ENCODE data around the gene HPRT1. TPM values are rescaled to one million over a fixed set of nuclear protein-coding genes. Genes with fewer than 3 reads are reported as not detected.
A peak's percentile ranks its signal among the peaks of the same experiment; 100 is the strongest.

The HPRT1 gene
- total RNA-seq, 1 donor from 2014 or later = 17.8 TPM

DNA sequence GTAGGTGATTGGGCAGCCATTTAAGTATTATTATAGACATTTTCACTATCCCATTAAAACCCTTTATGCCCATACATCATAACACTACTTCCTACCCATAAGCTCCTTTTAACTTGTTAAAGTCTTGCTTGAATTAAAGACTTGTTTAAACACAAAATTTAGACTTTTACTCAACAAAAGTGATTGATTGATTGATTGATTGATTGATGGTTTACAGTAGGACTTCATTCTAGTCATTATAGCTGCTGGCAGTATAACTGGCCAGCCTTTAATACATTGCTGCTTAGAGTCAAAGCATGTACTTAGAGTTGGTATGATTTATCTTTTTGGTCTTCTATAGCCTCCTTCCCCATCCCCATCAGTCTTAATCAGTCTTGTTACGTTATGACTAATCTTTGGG, 16.3 kb downstream of the HPRT1 start:
- no peak overlapping the region for H3K27ac Mint-ChIP-seq
- H3K27me3 Mint-ChIP-seq (ENCODE audit: low read depth) = no peaks in the 10 kb centered on the region
- peaks cover 2% of the 10 kb centered on the region for H3K4me1 Mint-ChIP-seq
- H3K9me3 Mint-ChIP-seq = peaks cover 13% of the 10 kb centered on the region
- no peak overlapping the region for H3K4me3 Mint-ChIP-seq
- DNase-seq (ENCODE audit: low spot score in 2 of 2, unreplicated experiment in 2 of 2) = no peak
- peaks cover 14% of the 10 kb centered on the region for H3K36me3 Mint-ChIP-seq
- TF ChIP-seq, protein P1, sequence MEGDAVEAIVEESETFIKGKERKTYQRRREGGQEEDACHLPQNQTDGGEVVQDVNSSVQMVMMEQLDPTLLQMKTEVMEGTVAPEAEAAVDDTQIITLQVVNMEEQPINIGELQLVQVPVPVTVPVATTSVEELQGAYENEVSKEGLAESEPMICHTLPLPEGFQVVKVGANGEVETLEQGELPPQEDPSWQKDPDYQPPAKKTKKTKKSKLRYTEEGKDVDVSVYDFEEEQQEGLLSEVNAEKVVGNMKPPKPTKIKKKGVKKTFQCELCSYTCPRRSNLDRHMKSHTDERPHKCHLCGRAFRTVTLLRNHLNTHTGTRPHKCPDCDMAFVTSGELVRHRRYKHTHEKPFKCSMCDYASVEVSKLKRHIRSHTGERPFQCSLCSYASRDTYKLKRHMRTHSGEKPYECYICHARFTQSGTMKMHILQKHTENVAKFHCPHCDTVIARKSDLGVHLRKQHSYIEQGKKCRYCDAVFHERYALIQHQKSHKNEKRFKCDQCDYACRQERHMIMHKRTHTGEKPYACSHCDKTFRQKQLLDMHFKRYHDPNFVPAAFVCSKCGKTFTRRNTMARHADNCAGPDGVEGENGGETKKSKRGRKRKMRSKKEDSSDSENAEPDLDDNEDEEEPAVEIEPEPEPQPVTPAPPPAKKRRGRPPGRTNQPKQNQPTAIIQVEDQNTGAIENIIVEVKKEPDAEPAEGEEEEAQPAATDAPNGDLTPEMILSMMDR (IDR thresholded peaks at IDR 0.05; ENCODE audit: unreplicated experiment) = no peak

DNA sequence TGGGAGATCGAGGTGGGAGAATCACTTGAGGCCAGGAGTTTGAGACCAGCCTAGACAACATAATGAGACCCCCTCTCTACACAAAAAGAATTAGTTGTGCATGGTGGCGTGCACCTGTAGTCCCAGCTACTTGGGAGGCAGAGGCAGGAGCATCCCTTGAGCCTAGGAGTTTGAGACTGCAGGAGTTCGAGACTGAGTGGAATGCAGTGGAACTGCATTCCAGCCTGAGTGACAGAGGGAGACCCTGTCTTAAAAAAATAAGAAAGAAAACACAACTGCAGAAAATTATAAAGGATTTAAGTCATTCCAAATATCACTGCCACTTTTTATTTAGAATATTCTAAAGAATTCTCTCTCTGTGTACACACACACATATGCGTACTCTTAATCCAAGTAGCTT, 18.4 kb downstream of the HPRT1 start:
- Mint-ChIP-seq H3K27me3 (ENCODE audit: low read depth) (no peaks in the 10 kb centered on the region), H3K4me3 (no peak overlapping the region), H3K4me1 (peaks cover 2% of the 10 kb centered on the region), H3K9me3 (peaks cover 8% of the 10 kb centered on the region), H3K27ac (no peak overlapping the region), H3K36me3 (peaks cover 11% of the 10 kb centered on the region)
- TF ChIP-seq, protein P1 (IDR thresholded peaks at IDR 0.05; ENCODE audit: unreplicated experiment) = no peak
- no peak for DNase-seq (ENCODE audit: low spot score in 2 of 2, unreplicated experiment in 2 of 2)

DNA sequence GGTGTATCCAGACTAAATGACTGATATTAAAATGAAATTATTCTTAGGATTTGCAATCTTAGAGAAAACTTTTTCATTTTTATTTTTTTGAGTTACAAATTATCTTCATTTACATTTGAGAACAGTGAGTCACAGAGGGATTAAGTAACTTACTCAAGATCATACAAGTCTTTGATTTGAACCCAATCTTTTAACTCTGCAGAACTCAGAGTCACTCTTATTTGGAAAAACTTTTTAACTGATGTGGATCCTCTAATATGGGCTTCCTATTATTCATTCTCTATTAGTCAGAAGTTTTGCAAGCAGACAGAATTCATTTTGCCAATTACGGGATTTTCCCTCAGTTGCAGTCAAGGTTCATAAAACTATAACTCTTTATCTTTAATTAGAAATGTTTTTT, 20.1 kb downstream of the HPRT1 start:
- DNase-seq (ENCODE audit: low spot score in 2 of 2, unreplicated experiment in 2 of 2) = no peak
- no peak overlapping the region for H3K4me3 Mint-ChIP-seq
- peaks cover 5% of the 10 kb centered on the region for H3K9me3 Mint-ChIP-seq
- no peaks in the 10 kb centered on the region for H3K27me3 Mint-ChIP-seq (ENCODE audit: low read depth)
- peaks cover 2% of the 10 kb centered on the region for H3K4me1 Mint-ChIP-seq
- H3K36me3 Mint-ChIP-seq = peaks cover 13% of the 10 kb centered on the region
- TF ChIP-seq, protein P1 (IDR thresholded peaks at IDR 0.05; ENCODE audit: unreplicated experiment) = no peak
- no peak overlapping the region for H3K27ac Mint-ChIP-seq

DNA sequence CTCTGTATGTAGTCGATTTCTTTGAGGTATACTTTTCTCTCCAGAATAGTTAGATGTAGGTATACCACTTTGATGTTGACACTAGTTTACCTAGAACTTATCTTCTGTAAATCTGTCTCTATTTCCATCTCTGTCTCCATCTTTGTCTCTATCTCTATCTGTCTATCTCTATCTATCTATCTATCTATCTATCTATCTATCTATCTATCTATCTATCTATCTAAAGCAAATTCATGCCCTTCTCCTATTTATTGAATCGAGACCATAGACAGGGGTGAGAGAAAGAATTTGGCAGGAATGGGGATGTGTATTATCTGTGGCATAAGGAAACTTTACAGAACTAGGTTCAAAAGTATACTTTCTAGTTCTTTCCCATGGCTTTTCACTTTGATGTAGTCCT, 21.4 kb downstream of the HPRT1 start:
- peaks cover 12% of the 10 kb centered on the region for H3K36me3 Mint-ChIP-seq
- H3K4me1 Mint-ChIP-seq = no peaks in the 10 kb centered on the region
- no peak overlapping the region for H3K27ac Mint-ChIP-seq
- no peaks in the 10 kb centered on the region for H3K27me3 Mint-ChIP-seq (ENCODE audit: low read depth)
- H3K9me3 Mint-ChIP-seq = peaks cover 10% of the 10 kb centered on the region
- DNase-seq (ENCODE audit: low spot score in 2 of 2, unreplicated experiment in 2 of 2) = no peak
- TF ChIP-seq, protein P1 (IDR thresholded peaks at IDR 0.05; ENCODE audit: unreplicated experiment) = no peak
- no peak overlapping the region for H3K4me3 Mint-ChIP-seq

DNA sequence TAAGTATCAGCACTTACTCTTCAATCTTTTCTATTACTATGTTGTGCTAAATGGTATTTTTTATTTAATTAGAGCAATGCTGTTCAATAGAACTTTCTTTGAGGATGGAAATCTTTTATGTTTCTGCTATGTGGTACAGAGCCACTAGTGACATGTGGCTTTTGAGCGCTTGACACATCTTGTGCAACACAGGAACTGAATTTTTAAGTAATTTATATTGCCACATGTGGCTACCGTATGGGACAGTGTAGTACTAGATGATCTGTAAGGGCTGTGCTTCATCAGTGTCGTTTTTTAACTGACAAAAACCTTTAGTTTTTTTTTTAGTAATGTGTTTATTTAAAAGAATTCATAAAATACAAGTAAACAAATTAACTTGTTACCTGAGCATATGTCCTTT, 22.4 kb downstream of the HPRT1 start:
- Mint-ChIP-seq H3K27ac (no peak overlapping the region), H3K27me3 (ENCODE audit: low read depth) (no peaks in the 10 kb centered on the region), H3K4me1 (no peaks in the 10 kb centered on the region), H3K36me3 (peaks cover 11% of the 10 kb centered on the region), H3K9me3 (peaks cover 9% of the 10 kb centered on the region), H3K4me3 (no peak overlapping the region)
- TF ChIP-seq, protein P1 (IDR thresholded peaks at IDR 0.05; ENCODE audit: unreplicated experiment) = no peak
- DNase-seq (ENCODE audit: low spot score in 2 of 2, unreplicated experiment in 2 of 2) = no peak

DNA sequence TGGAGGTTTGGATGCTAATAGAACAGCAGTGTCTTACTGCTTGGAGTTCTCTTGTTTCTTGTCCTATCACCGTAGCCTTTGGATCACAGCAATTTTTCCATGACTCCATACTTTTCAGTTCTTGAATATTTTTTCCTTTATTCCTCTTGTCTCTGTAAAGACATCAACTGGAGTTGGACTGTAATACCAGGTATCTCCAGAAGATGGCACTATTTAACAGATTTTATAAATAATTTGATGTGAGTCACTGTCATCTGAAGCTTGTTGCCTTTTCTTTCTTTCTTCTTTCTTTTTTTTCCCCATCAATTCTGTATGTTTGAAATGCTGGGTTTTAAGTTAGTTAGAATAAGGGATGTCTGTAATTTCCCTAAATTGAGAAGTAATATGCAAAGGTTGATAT, 24.1 kb downstream of the HPRT1 start:
- peaks cover 11% of the 10 kb centered on the region for H3K36me3 Mint-ChIP-seq
- H3K9me3 Mint-ChIP-seq = peaks cover 9% of the 10 kb centered on the region
- H3K27me3 Mint-ChIP-seq (ENCODE audit: low read depth) = no peaks in the 10 kb centered on the region
- TF ChIP-seq, protein P1 (IDR thresholded peaks at IDR 0.05; ENCODE audit: unreplicated experiment) = peak; percentile 84
- no peak overlapping the region for H3K4me3 Mint-ChIP-seq
- no peak for DNase-seq (ENCODE audit: low spot score in 2 of 2, unreplicated experiment in 2 of 2)
- no peaks in the 10 kb centered on the region for H3K4me1 Mint-ChIP-seq
- H3K27ac Mint-ChIP-seq = no peak overlapping the region

Measured in mesothelial cell of epicardium (in vitro differentiated cells).